Measurements from ENCODE around the gene CTNNA1. TPM values are rescaled to one million over a fixed set of nuclear protein-coding genes. Genes with fewer than 3 reads are reported as not detected.

Gene CTNNA1
- total and polyA plus RNA-seq, 2 of the 8 experiments (the other 6 are each of a cell fraction or from before 2014, with no cell fraction given) = 115 to 349 TPM

DNA sequence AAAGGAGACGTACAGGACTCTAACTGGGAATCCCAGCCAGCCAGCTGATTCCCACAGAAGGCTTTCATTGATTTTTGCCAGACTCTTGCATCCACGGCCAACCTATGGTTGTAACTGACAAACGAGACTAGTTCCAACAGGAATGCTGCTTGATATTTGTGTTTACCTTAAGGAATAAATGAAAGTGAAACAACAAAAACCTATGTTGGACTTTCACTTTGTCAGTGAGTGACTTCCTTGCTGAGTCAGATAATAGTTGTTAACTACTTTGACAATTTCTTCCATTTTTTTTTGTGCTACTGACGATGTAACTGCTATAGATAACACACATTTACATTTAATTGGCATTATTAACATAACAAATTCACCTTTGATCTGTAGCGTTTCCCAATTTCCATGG, 185.3 kb downstream of the CTNNA1 start:
- Histone ChIP-seq H4K20me1 (replicated peaks in 1 of 2; ENCODE audit: control insufficient read depth in 1 of 2, insufficient read depth in 2 of 2, low read length in 2 of 2) (peaks cover 0 to 1% of the 10 kb centered on the region in 2 experiments), H3K4ac (replicated peaks; ENCODE audit: insufficient read length, low read depth, low read length) (no peak overlapping the region), H2AK5ac (ENCODE audit: low read depth, low read length) (no peak overlapping the region), H2BK5ac (ENCODE audit: low read depth, low read length) (no peak overlapping the region), H2AFZ (ENCODE audit: low read length) (no peak overlapping the region), H3K18ac (ENCODE audit: extremely low read depth, low read length) (no peak overlapping the region), H3K27ac (ENCODE audit: low read depth, low read length) (no peak overlapping the region), H3K23me2 (ENCODE audit: low read depth, low read length) (no peaks in the 10 kb centered on the region), H3K36me3 (ENCODE audit: control insufficient read depth in 2 of 4, insufficient read depth in 4 of 4, low read length in 3 of 4) (peaks cover 5 to 17% (median 7%) of the 10 kb centered on the region in 4 experiments; a peak in 6 of 8 replicates), H3K4me1 (replicated peaks in 1 of 4; ENCODE audit: control insufficient read depth in 3 of 4, insufficient read depth in 4 of 4, low read length in 3 of 4) (peaks cover 0 to 15% (median 11%) of the 10 kb centered on the region in 4 experiments; a peak in 5 of 7 replicates), H2BK120ac (replicated peaks; ENCODE audit: low read depth, low read length) (no peak overlapping the region), H3K79me2 (ENCODE audit: control insufficient read depth in 1 of 2, insufficient read depth in 2 of 2, low read length in 2 of 2) (no peaks in the 10 kb centered on the region), H3K27me3 (replicated peaks in 1 of 4; ENCODE audit: control insufficient read depth in 3 of 4, extremely low read depth in 1 of 4, insufficient read depth in 3 of 4, low read length in 3 of 4) (no peaks in the 10 kb centered on the region), H2BK20ac (ENCODE audit: low read length) (no peak overlapping the region), H3K4me2 (ENCODE audit: insufficient read depth in 1 of 2, low read depth in 2 of 2, low read length in 2 of 2) (no peak overlapping the region), H2BK12ac (ENCODE audit: low read depth, low read length) (no peak overlapping the region), H2BK15ac (ENCODE audit: low read length) (no peak overlapping the region), H3K9ac (replicated peaks in 1 of 4; ENCODE audit: extremely low read depth in 1 of 4, low read depth in 3 of 4, low read length in 3 of 4) (no peak overlapping the region), H4K5ac (ENCODE audit: insufficient read length, low read depth, low read length) (no peak overlapping the region), H3K23ac (ENCODE audit: insufficient read length) (no peak overlapping the region), H3K9me3 (ENCODE audit: insufficient read depth in 2 of 2, low read depth in 1 of 2, low read length in 1 of 2) (no peaks in the 10 kb centered on the region), H3K79me1 (ENCODE audit: low read depth, low read length) (peaks cover 2% of the 10 kb centered on the region; the same call in 1 of the 2 replicates), H3K4me3 (ENCODE audit: extremely low read depth in 1 of 4, insufficient read depth in 2 of 4, low read depth in 3 of 4, low read length in 4 of 4) (no peak overlapping the region), H4K91ac (replicated peaks; ENCODE audit: insufficient read length, low read length) (no peak overlapping the region), H4K8ac (ENCODE audit: extremely low read depth, insufficient read depth, low read length) (no peak overlapping the region), H3K14ac (ENCODE audit: insufficient read length) (no peak overlapping the region), H3K56ac (replicated peaks; ENCODE audit: insufficient read length, low read depth, low read length) (no peak overlapping the region)
- WGBS, 2 experiments (ENCODE audit: extremely low coverage in 1 of 2, insufficient coverage in 1 of 2, insufficient read length in 1 of 2, insufficient replicate concordance in 2 of 2, low coverage in 1 of 2, low lambda C conversion rate in 2 of 2, missing lambda C conversion rate in 1 of 2) = 57% methylated on average over 5 of the region's 5 CpGs; no CpG with 5 or more reads in 1 of the 2 experiments
- DNase-seq (ENCODE audit: low read depth in 1 of 2, low spot score in 2 of 2) (no peak), FAIRE-seq (no peak)
- ChIA-PET CTCF (ENCODE audit: partially characterized antibody) (interaction anchor here (0.6 to 1.4 kb wide), 2 partner anchors 188 to 489 kb away, joined by 3 read pairs; no protein-coding TSS in a partner anchor), POLR2A (ENCODE audit: partially characterized antibody) (no interaction called here)
- TF ChIP-seq SIN3A (conservative IDR thresholded peaks at IDR 0.05 in 1 of 2, IDR thresholded peaks at IDR 0.05 in 1 of 2; ENCODE audit: low read depth in 1 of 2, low read length in 2 of 2) (no peak), ZNF274 (IDR thresholded peaks at IDR 0.05; ENCODE audit: borderline replicate concordance, extremely low read depth, low read length) (no peak), POLR2AphosphoS5 (IDR thresholded peaks at IDR 0.05; ENCODE audit: low read depth, low read length) (no peak), BACH1 (IDR thresholded peaks at IDR 0.05; ENCODE audit: low read length) (no peak), RAD21 (IDR thresholded peaks at IDR 0.05 in 1 of 2, conservative IDR thresholded peaks at IDR 0.05 in 1 of 2; ENCODE audit: low read depth in 2 of 2, low read length in 2 of 2) (no peak), SIRT6 (IDR thresholded peaks at IDR 0.05; ENCODE audit: low read length) (no peak), JUN (IDR thresholded peaks at IDR 0.05; ENCODE audit: low read depth, low read length) (no peak), TBP (IDR thresholded peaks at IDR 0.05; ENCODE audit: low read depth, low read length) (no peak), KDM1A (IDR thresholded peaks at IDR 0.05; ENCODE audit: borderline replicate concordance, low read length) (no peak), PHF8 (conservative IDR thresholded peaks at IDR 0.05; ENCODE audit: low read depth, low read length) (no peak), CTBP2 (IDR thresholded peaks at IDR 0.05; ENCODE audit: borderline replicate concordance, insufficient read depth, insufficient read length, low read length) (no peak), GTF2F1 (IDR thresholded peaks at IDR 0.05; ENCODE audit: borderline replicate concordance, low read depth, low read length) (no peak), NRF1 (IDR thresholded peaks at IDR 0.05; ENCODE audit: low read depth, low read length) (no peak), SUZ12 (IDR thresholded peaks at IDR 0.05; ENCODE audit: low read length) (no peak)
